ENCODE measurements around the gene HDAC4.

Gene HDAC4

GRCh38 chr2:239321596-239322415 lies 79.0 kb downstream of the HDAC4 start:
- DNase-seq, result no peak

GRCh38 chr2:239318790-239319661 lies 81.8 kb downstream of the HDAC4 start:
- no peak for DNase-seq

GRCh38 chr2:239318151-239318611 lies 82.6 kb downstream of the HDAC4 start:
- DNase-seq, result no peak

- DNase-seq, result no peak
These were observed 84.0 kb downstream of the HDAC4 start for GRCh38 chr2:239316562-239317465.

GRCh38 chr2:239315308-239315707 lies 85.5 kb downstream of the HDAC4 start:
- no peak for DNase-seq

- DNase-seq, result no peak
These were observed 87.0 kb downstream of the HDAC4 start for GRCh38 chr2:239313776-239314175.

- no peak for DNase-seq
These were observed 87.8 kb downstream of the HDAC4 start for GRCh38 chr2:239312741-239313667.

GRCh38 chr2:239312081-239312511 lies 88.7 kb downstream of the HDAC4 start:
- no peak for DNase-seq

GRCh38 chr2:239311132-239312040 lies 89.4 kb downstream of the HDAC4 start:
- DNase-seq, result no peak

GRCh38 chr2:239310401-239311061 lies 90.3 kb downstream of the HDAC4 start:
- DNase-seq, result no peak

GRCh38 chr2:239309398-239310245 lies 91.2 kb downstream of the HDAC4 start:
- DNase-seq, result no peak

- no peak for DNase-seq
These were observed 92.0 kb downstream of the HDAC4 start for GRCh38 chr2:239308661-239309397.

GRCh38 chr2:239307921-239308613 lies 92.8 kb downstream of the HDAC4 start:
- DNase-seq, result no peak

- no peak for DNase-seq
These were observed 93.6 kb downstream of the HDAC4 start for GRCh38 chr2:239307221-239307569.

GRCh38 chr2:239306274-239307220 lies 94.3 kb downstream of the HDAC4 start:
- no peak for DNase-seq

- no peak for DNase-seq
These were observed 95.0 kb downstream of the HDAC4 start for GRCh38 chr2:239305771-239306170.

GRCh38 chr2:239305222-239305575 lies 95.6 kb downstream of the HDAC4 start:
- no peak for DNase-seq
